Measurements from ENCODE around the gene JAKMIP3.
"Not testable (repeated sequence)": the region's sequence is repeated elsewhere in the genome, so short reads cannot be mapped to it uniquely, and the experiment has no call there.

The JAKMIP3 gene

DNA sequence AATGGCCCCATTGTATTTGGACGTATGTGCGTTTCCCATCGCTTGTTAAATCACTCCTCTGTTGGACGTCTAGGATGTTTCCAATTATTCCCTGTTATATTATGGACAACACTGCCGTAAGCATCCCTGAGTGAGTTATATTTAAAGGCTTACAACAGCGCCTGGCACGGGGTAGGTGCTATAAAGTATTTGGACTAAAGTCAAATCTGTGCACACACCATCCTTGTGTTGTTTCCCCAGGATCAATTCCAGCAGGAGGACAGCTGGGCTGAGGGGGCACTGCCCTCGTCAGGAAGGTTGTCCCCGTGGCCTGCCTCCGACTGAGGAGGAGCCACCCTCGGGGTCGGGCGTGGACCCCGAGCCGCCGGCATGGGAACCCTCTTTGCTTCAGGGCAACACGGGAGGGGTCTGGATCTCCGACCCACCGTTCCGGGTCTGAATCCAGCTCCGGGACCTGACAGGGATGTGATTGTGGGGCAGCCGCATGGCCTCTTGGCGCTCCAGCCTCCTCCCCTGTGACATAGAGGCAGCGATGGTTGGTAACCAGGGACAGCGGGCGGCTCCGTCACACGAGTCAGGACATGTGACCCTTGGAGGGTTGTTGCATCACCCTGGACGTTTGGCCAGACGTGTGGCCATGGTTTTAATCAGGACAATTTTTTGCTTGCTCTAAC is 1.5 kb upstream of the JAKMIP3 start:
- DNase-seq (ENCODE audit: low read depth in 2 of 2) = no peak

DNA sequence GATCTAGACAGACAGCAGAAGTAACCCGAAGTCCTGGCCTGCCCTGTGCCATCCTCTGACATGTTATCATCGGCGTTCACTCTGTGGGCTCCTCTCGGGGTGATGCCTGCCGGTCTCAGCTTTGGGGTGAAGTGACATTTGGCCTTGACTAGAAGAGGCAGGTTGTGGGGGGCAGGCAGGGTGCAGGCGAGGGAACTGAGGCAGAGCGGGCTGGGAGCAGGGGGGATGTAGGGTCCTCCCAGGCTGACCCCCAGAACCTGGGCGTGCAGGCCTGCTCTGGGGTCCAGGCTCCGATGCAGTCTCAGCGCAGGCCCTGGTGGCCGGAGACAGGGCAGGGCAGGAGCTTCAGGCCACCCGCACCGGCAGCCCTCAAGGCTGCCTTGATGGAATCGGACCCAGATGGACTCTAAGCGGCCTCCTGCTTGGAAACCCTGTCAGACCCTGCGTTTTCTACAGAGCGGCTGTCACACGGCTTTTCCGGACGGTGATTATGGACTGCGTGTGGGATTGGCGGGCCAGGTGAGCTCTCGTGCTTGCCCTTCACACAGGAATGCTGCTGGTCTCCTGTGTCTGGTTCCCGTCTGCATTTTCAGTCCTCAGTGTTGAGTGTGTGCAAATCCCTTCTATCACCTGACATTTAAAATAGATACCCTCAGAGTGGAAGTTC is 842 bp upstream of the JAKMIP3 start:
- no peak for DNase-seq (ENCODE audit: low read depth in 2 of 2)

DNA sequence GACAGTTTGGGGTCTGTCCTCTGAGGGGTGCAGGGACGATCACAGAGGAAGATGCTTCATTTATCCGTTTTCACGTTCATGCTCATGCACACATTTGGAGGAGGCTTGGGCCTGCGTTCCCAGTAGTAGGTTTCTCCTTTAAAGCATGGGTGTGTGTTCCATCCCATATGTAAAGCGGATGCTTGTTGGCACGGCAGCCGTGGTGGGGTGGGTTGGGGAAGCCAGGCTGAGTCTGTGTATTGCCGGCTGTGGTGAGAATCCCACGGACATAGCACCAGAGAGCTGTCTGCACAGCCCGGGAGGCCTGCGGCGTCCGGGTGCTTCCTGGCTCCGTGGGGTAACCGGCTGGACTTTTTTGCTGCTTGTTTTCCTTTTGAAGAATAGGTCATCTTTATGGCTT is 440 bp downstream of the JAKMIP3 start:
- DNase-seq (ENCODE audit: low read depth in 2 of 2) = no peak

DNA sequence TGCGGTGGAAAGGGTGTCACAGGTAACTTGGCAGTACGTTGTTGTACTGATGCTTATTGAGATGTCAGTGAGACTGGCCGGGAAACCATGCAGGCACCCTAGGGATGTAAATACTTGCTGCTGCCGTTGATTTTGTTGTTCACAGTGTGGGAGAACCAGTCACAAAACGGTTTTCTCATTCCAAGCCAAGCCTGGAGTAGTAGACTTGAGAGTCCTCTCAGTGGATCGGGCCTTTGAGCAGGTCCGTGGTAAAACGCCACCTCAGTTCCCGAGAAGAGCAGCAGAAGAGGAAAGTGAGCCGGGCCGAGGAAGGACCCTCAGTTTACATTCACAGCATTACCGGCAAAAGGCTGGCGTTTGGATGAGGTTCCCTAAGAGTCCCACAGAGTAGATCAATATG is 1.1 kb downstream of the JAKMIP3 start:
- DNase-seq (ENCODE audit: low read depth in 2 of 2) = no peak

DNA sequence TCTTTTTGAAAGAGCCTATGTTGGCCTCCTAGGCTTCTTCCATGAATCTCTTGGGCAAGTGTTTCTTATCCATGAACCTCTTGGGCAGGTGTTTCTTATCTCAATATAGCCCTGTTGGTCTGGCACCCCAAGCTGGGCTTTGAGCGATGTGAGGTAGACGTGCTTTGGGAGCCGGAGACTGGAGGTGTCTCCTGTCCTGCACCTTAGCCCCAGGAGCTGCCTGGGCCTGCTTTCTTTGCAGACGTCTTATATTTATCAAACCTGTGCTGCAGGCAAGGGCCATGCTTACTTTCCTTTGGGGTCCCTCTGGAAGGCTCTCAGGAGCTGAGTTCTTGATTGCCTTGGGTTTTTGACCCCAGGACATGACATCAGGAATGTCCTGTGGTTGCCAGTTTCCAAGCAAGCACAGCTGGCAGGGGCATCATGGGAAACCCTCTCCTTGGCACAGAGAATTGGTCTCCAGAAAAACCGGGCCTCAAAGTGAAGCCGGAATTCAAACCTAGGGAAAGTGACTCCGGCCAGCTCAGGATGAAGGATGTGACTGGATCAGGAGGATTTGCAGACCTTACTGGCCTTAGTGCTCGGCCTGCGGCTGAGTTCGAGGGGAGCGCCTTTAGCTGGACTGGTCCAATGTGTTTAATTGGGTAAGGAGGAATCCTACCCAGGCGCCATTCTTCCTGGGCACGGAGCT is 2.8 kb downstream of the JAKMIP3 start:
- DNase-seq (ENCODE audit: low read depth in 2 of 2) = no peak

DNA sequence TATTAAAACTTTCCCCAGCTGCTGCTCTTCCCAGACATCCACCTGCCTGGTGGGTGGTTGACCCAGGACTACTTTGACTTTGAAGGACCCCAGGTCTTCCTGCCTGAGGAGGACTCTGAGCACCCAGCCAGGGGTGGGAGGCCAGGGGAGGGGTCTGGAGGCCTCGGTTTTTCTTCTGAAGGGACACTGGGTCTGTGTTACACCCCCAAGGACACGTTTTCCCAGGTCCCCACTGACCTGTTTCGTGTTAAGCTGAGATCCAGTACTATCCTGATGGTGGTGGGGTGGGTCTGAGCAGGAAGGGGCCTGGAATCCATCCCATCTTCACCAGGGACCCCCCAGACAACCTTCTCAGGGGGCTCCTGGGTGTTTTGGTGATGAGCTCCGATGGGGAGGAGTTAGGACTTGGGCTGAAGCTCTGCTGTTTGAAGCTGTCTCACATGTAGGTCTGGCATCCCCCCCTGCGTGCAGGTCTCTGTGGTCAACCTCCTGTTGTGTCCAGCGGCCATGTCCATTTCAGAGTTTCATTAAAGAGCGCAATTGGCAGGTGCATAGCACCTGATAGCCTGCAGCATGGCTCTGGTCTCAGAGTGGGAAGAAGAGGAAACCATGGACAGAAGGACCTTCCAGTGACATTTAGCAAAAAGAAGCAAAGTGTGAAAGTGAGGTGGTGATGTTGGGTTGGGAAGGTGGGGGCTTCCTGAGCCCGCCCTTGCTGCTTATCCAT is 3.5 kb downstream of the JAKMIP3 start:
- no peak for DNase-seq (ENCODE audit: low read depth in 2 of 2)

DNA sequence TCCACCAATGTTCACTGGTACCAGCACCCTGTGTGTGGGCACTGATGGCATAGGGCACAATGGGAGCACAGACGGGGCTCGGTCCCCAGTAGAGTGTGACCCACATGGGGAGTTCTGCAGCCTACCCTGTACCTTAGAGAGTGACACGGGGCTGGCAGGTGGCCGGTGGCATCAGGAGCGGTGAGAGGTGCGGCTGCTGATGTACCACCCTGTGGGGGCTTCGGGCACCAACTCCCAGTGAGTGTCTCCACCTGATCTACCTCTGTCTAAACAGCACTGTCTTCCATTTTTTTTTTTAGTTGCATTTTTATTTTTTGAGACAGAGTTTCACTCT is 4.1 kb downstream of the JAKMIP3 start:
- no peak for DNase-seq (ENCODE audit: low read depth in 2 of 2)

DNA sequence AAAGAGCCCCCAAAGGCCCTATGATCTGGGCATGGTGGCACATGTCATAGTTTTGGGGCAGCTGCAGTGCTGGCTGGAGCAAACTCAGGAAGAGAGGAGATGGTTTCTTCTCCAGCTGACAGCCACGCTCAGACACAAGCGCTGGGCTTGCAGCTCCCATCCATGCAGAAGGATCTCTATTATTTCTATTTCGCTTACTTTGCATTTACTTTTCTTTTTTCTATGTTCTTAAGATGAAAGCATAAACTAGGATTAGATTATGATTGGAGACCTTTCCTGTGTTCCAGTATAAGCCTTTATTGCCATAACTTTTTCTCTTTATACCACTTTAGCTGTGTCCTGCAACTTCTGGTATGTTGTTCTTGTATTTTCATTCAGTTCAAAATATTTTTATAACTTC is 5.0 kb downstream of the JAKMIP3 start:
- no peak for DNase-seq (ENCODE audit: low read depth in 2 of 2)

DNA sequence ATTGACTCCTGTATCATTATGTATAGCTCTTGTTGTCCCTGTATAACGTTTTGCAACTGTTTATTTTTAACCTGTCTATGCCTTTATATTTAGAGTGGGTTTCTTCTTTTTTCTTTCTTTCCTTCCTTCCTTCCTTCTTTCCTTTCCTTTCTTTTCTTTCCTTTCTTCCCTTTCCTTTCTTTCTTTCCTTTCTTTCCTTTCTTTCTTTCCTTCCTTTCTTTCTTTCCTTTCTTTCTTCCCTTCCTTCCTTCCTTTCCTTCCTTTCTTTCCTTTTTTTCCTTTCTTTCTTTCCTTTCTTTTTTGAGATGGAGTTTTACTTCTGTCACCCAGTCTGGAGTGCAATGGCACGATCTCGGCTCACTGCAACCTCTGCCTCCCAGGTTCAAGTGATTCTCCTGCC is 5.9 kb downstream of the JAKMIP3 start:
- no peak for DNase-seq (ENCODE audit: low read depth in 2 of 2)

DNA sequence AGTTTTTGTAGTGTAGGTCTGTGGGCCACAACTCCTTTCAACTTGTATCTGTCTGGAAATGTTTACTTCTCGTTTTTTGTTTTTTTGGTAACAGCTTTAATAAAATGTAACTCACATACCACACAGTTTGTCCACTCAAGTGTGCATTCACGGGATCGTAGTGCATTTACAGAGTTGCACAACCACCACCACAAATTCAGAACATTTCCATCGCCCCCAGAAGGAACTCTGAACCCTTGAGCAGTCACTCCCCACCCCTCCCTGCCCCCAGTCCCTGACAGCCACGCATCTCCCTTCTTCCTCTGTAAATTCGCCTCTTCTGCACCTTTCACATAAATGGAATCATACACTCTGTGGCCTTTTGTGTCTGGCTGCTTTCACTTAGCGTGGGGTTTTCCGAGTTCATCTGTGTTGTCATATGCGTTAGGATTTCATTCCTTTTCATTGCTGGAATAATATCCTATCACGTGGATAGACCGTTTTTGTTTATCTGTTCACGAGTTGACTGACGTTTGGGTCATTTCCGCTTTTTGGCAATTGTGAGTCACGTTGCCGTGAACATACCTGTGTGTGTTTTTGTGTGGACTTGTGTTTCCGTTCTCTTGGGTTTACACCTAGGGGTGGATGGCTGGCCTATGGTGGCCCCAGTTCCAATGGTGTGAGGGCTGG is 10.3 kb downstream of the JAKMIP3 start:
- no peak for DNase-seq (ENCODE audit: low read depth in 2 of 2)

DNA sequence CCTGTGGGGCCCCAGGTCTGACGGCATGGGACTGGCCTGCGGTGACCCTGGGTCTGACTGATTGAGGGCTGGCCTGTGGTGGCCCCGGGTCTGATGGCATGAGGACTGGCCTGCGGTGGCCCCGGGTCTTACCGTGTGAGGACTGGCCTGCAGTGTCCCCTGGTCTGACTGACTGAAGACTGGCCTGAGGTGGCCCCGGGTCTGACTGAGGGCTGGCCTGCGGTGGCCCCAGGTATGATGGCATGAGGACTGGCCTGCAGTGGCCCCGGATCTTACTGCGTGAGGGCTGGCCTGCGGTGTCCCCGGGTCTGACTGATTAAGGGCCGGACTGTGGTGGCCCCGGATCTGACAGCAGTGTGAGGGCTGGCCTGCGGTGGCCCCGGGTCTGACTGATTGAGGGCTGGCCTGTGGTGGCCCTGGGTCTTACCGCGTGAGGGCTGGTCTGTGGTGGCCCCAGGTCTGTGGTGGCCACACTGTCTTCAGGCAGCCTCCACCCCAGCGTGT is 10.9 kb downstream of the JAKMIP3 start:
- no peak for DNase-seq (ENCODE audit: low read depth in 2 of 2)

DNA sequence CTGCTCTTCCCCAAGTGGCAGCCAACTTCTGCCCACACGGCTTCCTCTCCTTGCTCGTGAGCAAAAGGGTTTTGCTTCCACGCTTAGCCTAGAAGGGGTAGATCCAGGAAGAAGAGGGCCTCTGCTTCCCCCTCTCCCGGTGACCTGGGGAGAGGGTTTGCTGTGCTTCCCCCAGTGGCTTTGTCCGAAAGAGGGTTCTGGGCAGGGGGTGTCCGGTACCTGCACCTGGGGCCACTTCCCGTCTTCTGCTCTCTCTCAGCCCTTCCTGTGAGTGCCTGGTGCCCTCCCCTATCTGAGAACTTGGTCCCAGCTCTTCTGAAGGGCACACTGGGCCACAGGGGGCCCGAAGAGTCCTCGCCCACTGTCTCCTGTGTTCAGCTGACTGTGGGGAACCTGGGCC is 11.3 kb downstream of the JAKMIP3 start:
- no peak for DNase-seq (ENCODE audit: low read depth in 2 of 2)

DNA sequence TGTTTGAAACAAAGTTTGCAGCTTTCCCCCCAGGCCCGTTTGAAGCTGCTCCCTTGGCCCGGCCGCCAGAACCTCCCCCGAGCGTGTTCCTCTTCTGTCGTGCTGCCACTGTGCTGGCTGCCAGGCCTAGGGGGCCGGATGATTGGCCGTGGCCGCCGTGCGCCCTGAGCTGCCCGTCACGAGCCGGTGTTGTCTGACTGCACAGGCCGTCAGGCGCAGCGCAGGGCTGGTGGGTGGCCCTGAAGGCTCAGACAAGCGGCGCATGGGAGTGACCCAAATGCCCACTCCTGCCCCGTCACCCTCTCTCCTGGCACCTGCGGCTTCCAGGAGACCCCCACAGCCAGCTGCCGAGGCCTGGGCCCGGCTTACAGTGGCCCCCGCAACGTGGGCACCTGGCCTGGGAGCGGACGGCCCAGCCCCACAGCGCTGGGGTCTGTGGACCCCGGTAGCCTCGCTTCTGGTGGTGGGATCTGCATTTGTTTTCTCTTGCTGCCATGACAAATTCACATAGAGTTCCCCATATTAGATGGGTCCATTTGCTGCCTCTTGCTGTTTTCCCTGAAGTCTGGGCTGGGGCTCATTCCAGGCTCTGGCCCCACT is 13.1 kb downstream of the JAKMIP3 start:
- DNase-seq (ENCODE audit: low read depth in 2 of 2) = no peak

DNA sequence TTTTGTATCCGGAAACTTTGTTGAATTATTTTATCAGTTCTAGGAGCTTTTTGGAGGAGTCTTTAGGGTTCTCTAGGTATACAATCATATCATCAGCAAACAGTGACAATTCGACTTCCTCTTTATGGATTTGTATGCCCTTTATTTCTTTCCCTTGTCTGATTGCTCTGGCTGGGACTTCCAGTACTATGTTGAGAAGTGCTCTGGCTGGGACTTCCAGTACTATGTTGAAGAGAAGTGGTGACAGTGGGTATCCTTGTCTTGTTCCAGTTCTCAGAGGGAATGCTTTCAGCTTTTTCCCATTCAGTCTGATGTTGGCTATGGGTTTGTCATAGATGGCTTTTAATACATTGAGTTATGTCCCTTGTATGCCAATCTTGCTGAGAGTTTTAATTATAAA is 18.6 kb downstream of the JAKMIP3 start:
- DNase-seq (ENCODE audit: low read depth in 2 of 2) = not testable (repeated sequence)

DNA sequence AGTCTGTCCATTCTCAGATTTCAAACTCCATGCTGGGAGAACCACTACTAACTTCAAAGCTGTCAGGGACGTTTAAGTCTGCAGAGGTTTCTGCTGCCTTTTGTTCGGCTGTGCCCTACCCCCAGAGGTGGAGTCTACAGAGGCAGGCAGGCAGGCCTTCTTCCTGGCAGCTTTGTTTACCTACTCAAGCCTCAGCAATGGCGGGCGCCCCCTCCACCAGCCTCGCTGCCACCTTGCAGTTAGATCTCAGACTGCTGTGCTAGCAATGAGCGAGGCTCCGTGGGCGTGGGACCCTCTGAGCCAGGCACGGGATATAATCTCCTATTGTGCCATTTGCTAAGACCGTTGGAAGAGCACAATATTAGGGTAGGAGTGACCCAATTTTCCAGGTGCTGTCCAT is 27.5 kb downstream of the JAKMIP3 start:
- not testable (repeated sequence) for DNase-seq (ENCODE audit: low read depth in 2 of 2)

DNA sequence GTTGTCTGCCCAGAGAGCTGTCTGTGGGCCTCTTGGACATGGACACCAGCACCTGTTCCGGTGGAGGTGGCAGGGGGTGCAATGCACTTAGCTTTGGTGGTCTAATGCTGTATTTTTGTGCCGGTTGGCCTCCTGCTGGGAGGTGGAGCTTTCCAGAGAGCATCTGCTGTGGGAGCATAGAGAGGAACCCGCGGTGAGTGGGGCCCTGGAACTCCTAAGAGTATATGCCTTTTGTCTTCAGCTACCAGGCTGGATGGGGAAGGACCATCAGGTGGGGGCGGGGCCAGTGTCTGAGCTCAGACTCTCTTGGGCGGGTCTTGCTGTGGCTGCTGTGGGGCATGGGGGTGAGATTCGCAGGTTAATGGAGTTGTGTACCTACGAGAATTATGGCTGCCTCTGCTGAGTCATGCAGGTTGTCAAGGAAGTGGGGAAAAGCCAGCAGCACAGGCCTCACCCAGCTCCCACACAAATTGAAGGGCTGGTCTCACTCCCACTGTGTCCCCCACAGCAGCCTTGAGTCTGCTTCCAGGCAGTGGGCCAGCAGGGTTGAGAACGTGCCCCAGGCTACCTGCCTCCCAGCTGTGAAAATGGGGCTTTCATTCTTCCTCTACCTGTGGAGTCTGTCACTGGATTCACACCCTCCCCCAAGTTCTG is 29.0 kb downstream of the JAKMIP3 start:
- DNase-seq (ENCODE audit: low read depth in 2 of 2) = no peak

DNA sequence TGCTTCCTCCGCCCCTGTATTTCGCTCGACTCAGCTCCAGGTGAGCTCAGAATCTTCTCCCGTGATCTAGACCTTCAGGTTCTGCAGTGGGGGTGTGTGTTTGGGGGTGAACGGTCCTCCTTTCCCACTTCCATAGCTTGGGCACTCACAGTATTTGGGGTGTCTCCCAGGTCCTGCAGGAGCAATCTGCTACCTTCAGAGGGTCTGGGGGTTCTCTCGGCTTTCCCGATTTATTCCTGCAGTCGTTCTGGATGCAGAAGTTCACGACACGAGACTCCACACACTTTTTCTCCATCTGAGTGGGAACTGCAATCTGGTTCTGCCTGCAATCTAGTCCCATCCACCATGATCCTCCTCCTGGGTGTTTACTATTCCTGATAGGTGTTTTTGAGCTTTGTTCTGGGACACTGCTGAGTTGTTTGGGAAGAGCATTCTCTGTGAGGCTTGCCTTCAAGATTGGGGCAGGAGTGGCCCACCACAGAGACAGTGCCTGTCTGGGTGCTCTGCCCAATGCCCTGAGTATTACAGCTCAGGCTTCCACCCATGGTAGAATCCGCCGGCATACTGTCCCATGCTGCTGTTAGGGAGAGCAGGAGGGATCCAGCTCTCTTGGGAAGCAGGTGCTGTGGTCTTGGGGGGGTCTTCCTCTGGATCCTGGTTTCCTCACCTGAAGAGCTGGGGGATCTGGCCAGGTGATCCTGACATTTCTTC is 29.8 kb downstream of the JAKMIP3 start:
- no peak for DNase-seq (ENCODE audit: low read depth in 2 of 2)

DNA sequence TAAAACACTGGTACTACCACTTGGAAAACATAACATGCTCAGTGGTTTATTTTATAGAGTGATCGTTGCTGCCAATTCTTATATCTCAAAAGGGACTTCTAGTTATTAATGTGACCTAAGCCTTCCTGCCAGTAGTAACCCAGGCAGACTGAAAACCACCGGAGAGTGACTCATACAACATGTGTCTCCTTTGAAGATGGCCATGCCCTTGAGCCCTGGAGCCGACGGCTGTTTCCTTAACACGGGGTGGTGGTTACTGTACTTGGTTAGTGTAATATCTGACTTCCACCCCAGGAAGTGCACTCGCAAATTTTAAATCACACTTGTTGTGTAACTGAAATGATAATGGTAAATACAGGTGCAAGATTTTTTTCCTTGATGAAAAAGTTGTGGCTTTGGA is 30.5 kb downstream of the JAKMIP3 start:
- DNase-seq (ENCODE audit: low read depth in 2 of 2) = no peak

DNA sequence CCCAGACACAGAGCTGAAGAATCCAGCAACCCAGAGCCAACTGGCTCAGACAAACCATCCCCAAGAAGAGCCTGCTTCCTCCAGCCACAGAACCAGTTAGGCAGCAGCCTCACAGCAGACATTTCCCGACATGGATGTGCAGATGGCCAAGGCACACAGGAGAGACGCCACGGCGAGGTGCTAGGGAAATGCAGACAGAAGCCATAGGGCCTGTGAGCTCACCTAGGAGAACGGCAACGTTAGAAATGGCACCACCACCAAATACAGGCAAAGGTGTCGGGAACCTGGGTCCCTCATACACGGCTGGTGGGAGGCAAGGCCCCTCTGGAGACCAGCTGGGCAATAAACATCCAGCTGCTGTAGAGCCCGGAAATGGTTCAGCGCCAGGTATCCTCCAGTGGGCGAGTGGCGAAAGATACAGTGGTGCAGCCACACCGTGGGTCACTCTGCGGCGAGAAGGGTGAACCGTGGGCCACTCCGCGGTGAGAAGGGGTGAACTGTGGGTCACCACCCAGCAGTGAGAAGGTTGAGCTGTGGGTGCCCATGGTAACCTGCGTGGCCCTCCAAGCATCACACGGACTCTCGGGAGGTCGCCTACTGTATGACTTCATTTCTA is 31.2 kb downstream of the JAKMIP3 start:
- DNase-seq (ENCODE audit: low read depth in 2 of 2) = no peak
